ENCODE measurements around the gene RAD51D. TPM values are rescaled to one million over a fixed set of nuclear protein-coding genes. Genes with fewer than 3 reads are reported as not detected.

RAD51D gene
- total and polyA plus RNA-seq, 2 donors (not counting 3 experiments of a cell fraction or from before 2014, with no cell fraction given): 15.5 to 27.9 TPM

- H3K9ac ChIP-seq (replicated peaks; ENCODE audit: extremely low read depth, insufficient read depth, low read length): peak within 1 kb of the TSS; percentile 69
- peak; percentile 77 for TF ChIP-seq FOS (IDR thresholded peaks at IDR 0.05; ENCODE audit: borderline replicate concordance, insufficient read depth, low read length)
- peak; percentile 28 for TF ChIP-seq POLR2A (IDR thresholded peaks at IDR 0.05; ENCODE audit: low read depth, low read length)
- peak; percentile 53 for TF ChIP-seq POLR2AphosphoS5 (IDR thresholded peaks at IDR 0.05; ENCODE audit: insufficient read depth, low read depth, low read length)
- TF ChIP-seq JUN (IDR thresholded peaks at IDR 0.05; ENCODE audit: borderline replicate concordance, insufficient read depth, insufficient read length, low read depth): peak; percentile 62
- TF ChIP-seq MAX (IDR thresholded peaks at IDR 0.05; ENCODE audit: insufficient read depth, insufficient read length): no peak
- TF ChIP-seq MYC (IDR thresholded peaks at IDR 0.05; ENCODE audit: low read depth, low read length): no peak
- TF ChIP-seq, protein P1, sequence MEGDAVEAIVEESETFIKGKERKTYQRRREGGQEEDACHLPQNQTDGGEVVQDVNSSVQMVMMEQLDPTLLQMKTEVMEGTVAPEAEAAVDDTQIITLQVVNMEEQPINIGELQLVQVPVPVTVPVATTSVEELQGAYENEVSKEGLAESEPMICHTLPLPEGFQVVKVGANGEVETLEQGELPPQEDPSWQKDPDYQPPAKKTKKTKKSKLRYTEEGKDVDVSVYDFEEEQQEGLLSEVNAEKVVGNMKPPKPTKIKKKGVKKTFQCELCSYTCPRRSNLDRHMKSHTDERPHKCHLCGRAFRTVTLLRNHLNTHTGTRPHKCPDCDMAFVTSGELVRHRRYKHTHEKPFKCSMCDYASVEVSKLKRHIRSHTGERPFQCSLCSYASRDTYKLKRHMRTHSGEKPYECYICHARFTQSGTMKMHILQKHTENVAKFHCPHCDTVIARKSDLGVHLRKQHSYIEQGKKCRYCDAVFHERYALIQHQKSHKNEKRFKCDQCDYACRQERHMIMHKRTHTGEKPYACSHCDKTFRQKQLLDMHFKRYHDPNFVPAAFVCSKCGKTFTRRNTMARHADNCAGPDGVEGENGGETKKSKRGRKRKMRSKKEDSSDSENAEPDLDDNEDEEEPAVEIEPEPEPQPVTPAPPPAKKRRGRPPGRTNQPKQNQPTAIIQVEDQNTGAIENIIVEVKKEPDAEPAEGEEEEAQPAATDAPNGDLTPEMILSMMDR (IDR thresholded peaks at IDR 0.05; ENCODE audit: extremely low read depth in 1 of 2, insufficient read depth in 1 of 2, low read depth in 1 of 2, low read length in 2 of 2): peak in 1 of 2 donors; percentile 11
- FAIRE-seq (peak; percentile 95), DNase-seq (ENCODE audit: low read depth, low spot score) (peak; percentile 95)
- no peaks in the 10 kb centered on the region for H4K20me1 ChIP-seq (replicated peaks; ENCODE audit: control insufficient read depth, extremely low read depth, insufficient read depth, low read length)
- ChIA-PET CTCF (interaction anchor here (0.6 to 3.3 kb wide), 20 partner anchors 8 to 515 kb away, joined by 3 to 24 read pairs (median 5); partner anchors contain the start of gene RAD51D), POLR2A (interaction anchor here (0.7 to 1.8 kb wide), 3 partner anchors 35 to 61 kb away, joined by 4 to 6 read pairs (median 6); no protein-coding TSS in a partner anchor)
- no peaks in the 10 kb centered on the region for H3K9me3 ChIP-seq (replicated peaks; ENCODE audit: control insufficient read depth, insufficient read depth, low read length)
- no peaks in the 10 kb centered on the region for H3K36me3 ChIP-seq (ENCODE audit: control insufficient read depth in 2 of 2, extremely low read depth in 1 of 2, insufficient read depth in 2 of 2, low read length in 2 of 2)
- no peak within 1 kb of the TSS for H3K4me3 ChIP-seq (replicated peaks in 1 of 3; ENCODE audit: insufficient read depth in 1 of 3, low read depth in 1 of 3, low read length in 3 of 3)
- peak within 1 kb of the TSS; percentile 63 for H2AFZ ChIP-seq (ENCODE audit: low read depth, low read length)
- no peaks in the 10 kb centered on the region for H3K9me1 ChIP-seq (replicated peaks; ENCODE audit: control insufficient read depth, extremely low read depth, insufficient read depth, low read length)
- H3K27me3 ChIP-seq (ENCODE audit: control insufficient read depth in 2 of 2, insufficient read depth in 2 of 2, low read length in 2 of 2): no peaks in the 10 kb centered on the region
- H3K4me2 ChIP-seq (ENCODE audit: insufficient read depth, low read length): peak within 1 kb of the TSS; percentile 79
- no peaks in the 10 kb centered on the region for H3K79me2 ChIP-seq (ENCODE audit: control insufficient read depth, insufficient read depth, low read length)
- dilution Hi-C loops (cut with MboI; ENCODE audit: extremely low pct_ligation_motif_present, low sequenced_read_pairs) (no loop called here), intact Hi-C loops (cut with micrococcal nuclease) (loop anchor here (1.0 to 2.0 kb wide), 4 partner anchors 26 to 65 kb away; partner anchors contain the start of gene RAD51D)
- H3K27ac ChIP-seq (ENCODE audit: insufficient read depth, low read depth, low read length): peak within 1 kb of the TSS; percentile 81
- TSS peak; percentile 95 for BruUV-seq (replicated peaks)
- peaks cover 7% of the 10 kb centered on the region for H3K4me1 ChIP-seq (ENCODE audit: control insufficient read depth, extremely low read depth, insufficient read depth, low read length)
These were observed 56.0 kb downstream of the RAD51D start, which contains the start of gene RFFL for GRCh38 chr17:35063514-35064223. TSS of gene RFFL (minus strand) at chr17:35063707. CDS start at chr17:35026553, 37,154 bp downstream.

All from endothelial cell of umbilical vein (primary cell).